RCC 7860 (cell line): ENCODE results near the gene PRAMEF12.
"Not testable (repeated sequence)": the region's sequence is repeated elsewhere in the genome, so short reads cannot be mapped to it uniquely, and the experiment has no call there.

Experiments
- DNase-seq: peaks from one replicate; pipeline ENCODE4 v3.0.0-alpha.2; 2015; ENCODE audit warnings: low spot score
- FAIRE-seq: peaks from 2 replicates; lab custom pipeline; 2012; peaks lifted over from hg19 to GRCh38; lab: Jason Lieb, UNC

PRAMEF12 gene

GRCh38 chr1:12773438-12773837, at the start of gene PRAMEF12:
PRAMEF12 (plus strand) TSS chr1:12773738; CDS start chr1:12774868, 1,130 bp downstream.
- DNase-seq (no peak), FAIRE-seq (no peak)

GRCh38 chr1:12728391-12728790, 45.1 kb upstream of the PRAMEF12 start:
- DNase-seq (no peak), FAIRE-seq (no peak)

GRCh38 chr1:12730156-12730555, 43.4 kb upstream of the PRAMEF12 start:
- no peak for FAIRE-seq
- DNase-seq = no peak

GRCh38 chr1:12731084-12731483, 42.5 kb upstream of the PRAMEF12 start:
- FAIRE-seq = not testable (repeated sequence)

GRCh38 chr1:12734651-12735050, 38.9 kb upstream of the PRAMEF12 start:
- FAIRE-seq (no peak), DNase-seq (no peak)

More at GRCh38 chr1:12731084-12731483, 42.5 kb upstream of the PRAMEF12 start:
- not testable (repeated sequence) for DNase-seq

- FAIRE-seq = no peak
- no peak for DNase-seq
Measured at GRCh38 chr1:12738934-12739333, 34.6 kb upstream of the PRAMEF12 start.

- FAIRE-seq (no peak), DNase-seq (no peak)
Measured at GRCh38 chr1:12739613-12740012, 33.9 kb upstream of the PRAMEF12 start.

GRCh38 chr1:12741946-12742345, 31.6 kb upstream of the PRAMEF12 start:
- FAIRE-seq = no peak

GRCh38 chr1:12745126-12745991, 28.2 kb upstream of the PRAMEF12 start:
- FAIRE-seq (no peak), DNase-seq (no peak)

More at GRCh38 chr1:12741946-12742345, 31.6 kb upstream of the PRAMEF12 start:
- DNase-seq = no peak

GRCh38 chr1:12745992-12746323, 27.6 kb upstream of the PRAMEF12 start, which contains the start of gene CFAP107:
CFAP107 (plus strand) TSS chr1:12746200; CDS start chr1:12746431, 231 bp downstream.
- no peak for FAIRE-seq

GRCh38 chr1:12748778-12749355, 24.7 kb upstream of the PRAMEF12 start:
- DNase-seq = no peak

More at GRCh38 chr1:12745992-12746323, 27.6 kb upstream of the PRAMEF12 start, which contains the start of gene CFAP107:
- DNase-seq = no peak

GRCh38 chr1:12754738-12755137, 18.8 kb upstream of the PRAMEF12 start:
- DNase-seq = no peak
- FAIRE-seq = no peak

More at GRCh38 chr1:12748778-12749355, 24.7 kb upstream of the PRAMEF12 start:
- FAIRE-seq = no peak

- FAIRE-seq (no peak), DNase-seq (no peak)
Measured at GRCh38 chr1:12756273-12756672, 17.3 kb upstream of the PRAMEF12 start.

GRCh38 chr1:12756768-12757413, 16.6 kb upstream of the PRAMEF12 start:
- FAIRE-seq = no peak
- DNase-seq = no peak

- DNase-seq = no peak
- FAIRE-seq = no peak
Measured at GRCh38 chr1:12757836-12758235, 15.7 kb upstream of the PRAMEF12 start.

- DNase-seq (no peak), FAIRE-seq (no peak)
Measured at GRCh38 chr1:12760256-12760795, 13.2 kb upstream of the PRAMEF12 start.

- FAIRE-seq = no peak
- no peak for DNase-seq
Measured at GRCh38 chr1:12761781-12762180, 11.8 kb upstream of the PRAMEF12 start.

GRCh38 chr1:12762766-12763165, 10.8 kb upstream of the PRAMEF12 start:
- no peak for FAIRE-seq
- no peak for DNase-seq

GRCh38 chr1:12763479-12763878, 10.1 kb upstream of the PRAMEF12 start:
- FAIRE-seq (no peak), DNase-seq (no peak)

- no peak for DNase-seq
- no peak for FAIRE-seq
Measured at GRCh38 chr1:12764016-12764415, 9.5 kb upstream of the PRAMEF12 start.

- FAIRE-seq (no peak), DNase-seq (no peak)
Measured at GRCh38 chr1:12769031-12769430, 4.5 kb upstream of the PRAMEF12 start.
